WTC11 (cell line): ENCODE results near the gene IFNA5. TPM values are rescaled to one million over a fixed set of nuclear protein-coding genes. Genes with fewer than 3 reads are reported as not detected.

Source experiments
- ATAC-seq: fragments of 200-7000 bp; cut with Tn5 transposase; 2 replicates; pipeline ENCODE4 v1.10.0; 2021; ENCODE audit warnings: mild to moderate bottlenecking, moderate library complexity
- CTCF ChIA-PET: fragments of 300-600 bp; sonication (Branson Sonifier 250); formaldehyde crosslinking; loops from one replicate; lab custom pipeline; 2021; ENCODE audit warnings: antibody characterized with exemption; lab: Charles Lee
- POLR2A ChIA-PET: fragments of 350-600 bp; sonication (Branson Sonifier 250); formaldehyde crosslinking; loops from one replicate; lab custom pipeline; 2021; ENCODE audit warnings: antibody characterized with exemption; lab: Charles Lee
- DNase-seq: peaks from one replicate; pipeline ENCODE4 v3.0.0; 2021; ENCODE audit warnings: low spot score
- H3K27ac Mint-ChIP-seq: 2 replicates; pipeline ENCODE4 v1.8.0; 2021; ENCODE audit warnings: mixed read lengths
- H3K27me3 Mint-ChIP-seq: 2 replicates; pipeline ENCODE4 v1.8.0; 2021; ENCODE audit warnings: low read depth, mild to moderate bottlenecking, moderate library complexity, mixed read lengths
- H3K36me3 Mint-ChIP-seq: 2 replicates; pipeline ENCODE4 v1.8.0; 2021; ENCODE audit warnings: mixed read lengths
- H3K4me1 Mint-ChIP-seq: 2 replicates; pipeline ENCODE4 v1.8.0; 2022; ENCODE audit warnings: mixed read lengths
- H3K4me3 Mint-ChIP-seq: 2 replicates; pipeline ENCODE4 v1.8.0; 2021; ENCODE audit warnings: mild to moderate bottlenecking, moderate library complexity, mixed read lengths
- H3K9me3 Mint-ChIP-seq: 2 replicates; pipeline ENCODE4 v1.8.0; 2021; ENCODE audit warnings: mixed read lengths
- ARID4B ChIP-seq: sonication (generic); formaldehyde crosslinking; IDR thresholded peaks from 2 replicates; pipeline ENCODE4 v1.8.0; 2023; ENCODE audit warnings: missing genetic modification reagents, mild to moderate bottlenecking, borderline replicate concordance
- ATF2 ChIP-seq: sonication (generic); formaldehyde crosslinking; IDR thresholded peaks from 2 replicates; pipeline ENCODE4 v1.8.1; 2022; ENCODE audit warnings: low read depth, missing genetic modification reagents, borderline replicate concordance
- ATF6 ChIP-seq: sonication (generic); formaldehyde crosslinking; IDR thresholded peaks from 2 replicates; pipeline ENCODE4 v1.8.1; 2023; ENCODE audit warnings: mild to moderate bottlenecking, missing genetic modification reagents
- CTCF ChIP-seq: fragments of 200-600 bp; IDR thresholded peaks from 2 replicates; pipeline ENCODE4 v1.8.0; 2022; ENCODE audit warnings: antibody characterized with exemption
- E2F1 ChIP-seq: sonication (generic); formaldehyde crosslinking; IDR thresholded peaks from 2 replicates; pipeline ENCODE4 v1.8.0; 2022; ENCODE audit warnings: mild to moderate bottlenecking, missing genetic modification reagents
- GRHL2 ChIP-seq: fragments of 250-450 bp; sonication (Bioruptor Pico); IDR thresholded peaks from 2 replicates; pipeline ENCODE4 v1.8.0; 2022; ENCODE audit warnings: mild to moderate bottlenecking, moderate library complexity; ENCODE audit not compliant: insufficient replicate concordance, severe bottlenecking
- IRF1 ChIP-seq: sonication (generic); formaldehyde crosslinking; IDR thresholded peaks from 2 replicates; pipeline ENCODE4 v1.8.0; 2023; ENCODE audit warnings: missing genetic modification reagents
- MXD4 ChIP-seq: fragments of 250-450 bp; sonication (Bioruptor Pico); IDR thresholded peaks from 2 replicates; pipeline ENCODE4 v1.8.0; 2021; ENCODE audit warnings: mild to moderate bottlenecking, moderate library complexity, borderline replicate concordance
- NFYB ChIP-seq: sonication (generic); formaldehyde crosslinking; conservative IDR thresholded peaks from 2 replicates; pipeline ENCODE4 v1.8.0; 2022; ENCODE audit warnings: low read depth, missing genetic modification reagents
- SOX15 ChIP-seq: fragments of 250-450 bp; sonication (Bioruptor Pico); IDR thresholded peaks from 2 replicates; pipeline ENCODE4 v1.9.0; 2021; ENCODE audit warnings: mild to moderate bottlenecking
- TP53 ChIP-seq: sonication (generic); formaldehyde crosslinking; IDR thresholded peaks from 2 replicates; pipeline ENCODE4 v1.8.1; 2023; ENCODE audit warnings: mild to moderate bottlenecking, missing genetic modification reagents
- USF2 ChIP-seq: sonication (generic); formaldehyde crosslinking; IDR thresholded peaks from 2 replicates; pipeline ENCODE4 v1.8.1; 2023; ENCODE audit warnings: mild to moderate bottlenecking, missing genetic modification reagents, moderate library complexity
- ZNF423 ChIP-seq: fragments of 250-450 bp; sonication (Bioruptor Pico); IDR thresholded peaks from 2 replicates; pipeline ENCODE4 v2.1.2; 2022; ENCODE audit warnings: mild to moderate bottlenecking, moderate library complexity
- ZNF425 ChIP-seq: fragments of 250-450 bp; sonication (Bioruptor Pico); conservative IDR thresholded peaks from 2 replicates; pipeline ENCODE4 v1.9.0; 2021; ENCODE audit warnings: mild to moderate bottlenecking
- ZSCAN18 ChIP-seq: fragments of 250-450 bp; sonication (Bioruptor Pico); IDR thresholded peaks from 2 replicates; pipeline ENCODE4 v2.1.2; 2022; ENCODE audit warnings: mild to moderate bottlenecking, moderate library complexity
- total RNA-seq: library from RNA; stranded (reverse); gene quantifications from 3 replicates; pipeline ENCODE4 v1.2.3, GENCODE V29; 2021

The IFNA5 gene
- total RNA-seq, 1 experiment from 2014 or later, result not detected

GRCh38 chr9:21287280-21287679, 17.8 kb downstream of the IFNA5 start (continued):
- TF ChIP-seq CTCF, result no peak
- no peak for TF ChIP-seq ARID4B
- no peak for TF ChIP-seq TP53 (CRISPR knock-in tag)
- TF ChIP-seq MXD4 (CRISPR knock-in tag), result no peak
- TF ChIP-seq ZNF423, result no peak
- TF ChIP-seq ZNF425 (CRISPR knock-in tag), result no peak
- no peak for TF ChIP-seq ZSCAN18
- no peak for TF ChIP-seq IRF1 (CRISPR knock-in tag)
- no peak for TF ChIP-seq GRHL2 (CRISPR knock-in tag)
- no peak for TF ChIP-seq SOX15 (CRISPR knock-in tag)
- no peak for TF ChIP-seq ATF2 (CRISPR knock-in tag)
- TF ChIP-seq E2F1 (CRISPR knock-in tag), result no peak

- Mint-ChIP-seq H3K27ac (no peak overlapping the region), H3K27me3 (peaks cover 20% of the 10 kb centered on the region), H3K9me3 (peaks cover 7% of the 10 kb centered on the region), H3K4me1 (no peaks in the 10 kb centered on the region), H3K4me3 (no peak overlapping the region), H3K36me3 (no peaks in the 10 kb centered on the region)
- no peak for DNase-seq
- ChIA-PET CTCF (no interaction called here), POLR2A (no interaction called here)
- ATAC-seq, result no peak
- TF ChIP-seq USF2 (CRISPR knock-in tag), result no peak
- TF ChIP-seq ATF6 (CRISPR knock-in tag), result no peak
- no peak for TF ChIP-seq NFYB (CRISPR knock-in tag)
- no peak for TF ChIP-seq CTCF
- TF ChIP-seq ATF2 (CRISPR knock-in tag), result no peak
These were observed 18.5 kb downstream of the IFNA5 start for GRCh38 chr9:21286659-21287058.
